B cell (primary cell): ENCODE measurements around the gene ETV3. TPM values are rescaled to one million over a fixed set of nuclear protein-coding genes. Genes with fewer than 3 reads are reported as not detected.

Experiments
- ATAC-seq: fragments of 200-7000 bp; cut with Tn5 transposase; one replicate; pipeline ENCODE4 v1.10.0; 2021; ENCODE audit warnings: low read depth, mild to moderate bottlenecking, moderate number of reproducible peaks, moderate library complexity
- CTCF ChIA-PET: fragments of 350-600 bp; sonication (Branson Sonifier 250); formaldehyde crosslinking; loops from one replicate; lab custom pipeline; 2021; ENCODE audit warnings: antibody characterized with exemption, inconsistent platforms; lab: Charles Lee
- POLR2A ChIA-PET: fragments of 350-600 bp; sonication (Branson Sonifier 250); formaldehyde crosslinking; loops from one replicate; lab custom pipeline; 2021; ENCODE audit warnings: antibody characterized with exemption; lab: Charles Lee
- DNase-seq: peaks from one replicate; pipeline ENCODE4 v3.0.0; 2013
- H2AFZ ChIP-seq: 2 replicates; pipeline ENCODE4 v1.6.1; 2012; ENCODE audit warnings: mild to moderate bottlenecking, low read depth, low read length; ENCODE audit not compliant: insufficient read depth, poor library complexity, severe bottlenecking
- H3K27ac ChIP-seq, 2 donors: 1 replicate in 1 of 2; 2 replicates in 1 of 2; pipeline ENCODE4 v1.5.1; 2012 to 2013; ENCODE audit warnings: low read length in 2 of 2, mild to moderate bottlenecking in 2 of 2, moderate library complexity in 1 of 2
- H3K27me3 ChIP-seq, 4 experiments: fragments of 200-600 bp in 1 of 4; sonication (generic) in 1 of 4; replicated peaks in 1 of 4; 1 replicate in 2 of 4; 2 replicates in 2 of 4; pipeline versions ENCODE4 v1.6.1 to v1.7.0; 2013 to 2016; ENCODE audit warnings: low read length in 3 of 4, mild to moderate bottlenecking in 2 of 4, mixed read lengths in 1 of 4, moderate library complexity in 1 of 4; ENCODE audit not compliant: insufficient read depth in 4 of 4, control insufficient read depth in 3 of 4; ENCODE audit errors: control extremely low read depth in 1 of 4
- H3K36me3 ChIP-seq, 2 experiments: replicated peaks in 1 of 2; 1 replicate in 1 of 2; 2 replicates in 1 of 2; pipeline versions ENCODE4 v1.6.1 to v1.7.1; 2013; ENCODE audit warnings: low read length in 1 of 2; ENCODE audit not compliant: insufficient read depth in 2 of 2, control insufficient read depth in 1 of 2; ENCODE audit errors: control extremely low read depth in 1 of 2, extremely low read depth in 1 of 2
- H3K4me1 ChIP-seq, 2 donors: fragments of 200-600 bp in 1 of 2; sonication (generic) in 1 of 2; 1 replicate in 1 of 2; 2 replicates in 1 of 2; pipeline versions ENCODE4 v1.5.1 to v1.6.1; 2013 to 2017; ENCODE audit warnings: low read length in 2 of 2; ENCODE audit not compliant: control insufficient read depth in 2 of 2, insufficient read depth in 2 of 2
- H3K4me2 ChIP-seq: replicated peaks from 2 replicates; pipeline ENCODE3; 2012; ENCODE audit warnings: mild to moderate bottlenecking, low read depth, low read length; ENCODE audit not compliant: poor library complexity, severe bottlenecking
- H3K4me3 ChIP-seq, 5 experiments: fragments of 200-600 bp in 1 of 5; sonication (generic) in 1 of 5; 1 replicate in 3 of 5; 2 replicates in 2 of 5; pipeline versions ENCODE4 v1.5.1 to v1.7.0; 2011 to 2016; ENCODE audit warnings: low read length in 4 of 5, mild to moderate bottlenecking in 4 of 5, low read depth in 2 of 5, control low read depth in 1 of 5, moderate library complexity in 1 of 5; ENCODE audit not compliant: insufficient read depth in 1 of 5; ENCODE audit errors: control extremely low read depth in 1 of 5, extremely low read depth in 1 of 5
- H3K79me2 ChIP-seq: fragments of 200-600 bp; sonication (generic); one replicate; pipeline ENCODE4 v1.6.0; 2016; ENCODE audit warnings: low read length; ENCODE audit not compliant: control insufficient read depth, insufficient read depth
- H3K9ac ChIP-seq: fragments of 200-600 bp; sonication (generic); 2 replicates; pipeline ENCODE4 v1.6.1; 2017; ENCODE audit warnings: mild to moderate bottlenecking, low read length, moderate library complexity
- H3K9me3 ChIP-seq, 3 donors: one replicate each; pipeline versions ENCODE4 v1.6.1 to v1.7.1; 2013; ENCODE audit warnings: low read length in 2 of 3; ENCODE audit not compliant: control insufficient read depth in 2 of 3, insufficient read depth in 1 of 3; ENCODE audit errors: control extremely low read depth in 1 of 3
- H4K20me1 ChIP-seq: 2 replicates; pipeline ENCODE4 v1.6.0; 2012; ENCODE audit warnings: mild to moderate bottlenecking, low read length; ENCODE audit not compliant: insufficient read depth, control insufficient read depth, poor library complexity, severe bottlenecking
- H3K27ac Mint-ChIP-seq: one replicate; pipeline ENCODE4 v1.8.0; 2021; ENCODE audit warnings: mixed read lengths
- H3K27me3 Mint-ChIP-seq: one replicate; pipeline ENCODE4 v1.8.0; 2021; ENCODE audit warnings: mixed read lengths
- H3K4me1 Mint-ChIP-seq: one replicate; pipeline ENCODE4 v1.8.0; 2021; ENCODE audit warnings: mixed read lengths
- H3K4me3 Mint-ChIP-seq: one replicate; pipeline ENCODE4 v1.8.0; 2021; ENCODE audit warnings: mixed read lengths
- H3K9me3 Mint-ChIP-seq: one replicate; pipeline ENCODE4 v1.8.0; 2022; ENCODE audit warnings: mixed read lengths; ENCODE audit not compliant: insufficient read depth
- CTCF ChIP-seq: fragments of 200-600 bp; IDR thresholded peaks from one replicate; pipeline ENCODE4 v1.8.0; 2022; ENCODE audit warnings: antibody characterized with exemption, mild to moderate bottlenecking
- EZH2 ChIP-seq: IDR thresholded peaks from 2 replicates; pipeline ENCODE4 v1.6.1; 2012; ENCODE audit warnings: borderline replicate concordance, low read depth, mild to moderate bottlenecking, moderate library complexity, low read length; ENCODE audit not compliant: insufficient read depth, poor library complexity, severe bottlenecking
- WGBS: methylation state at CpG from one replicate; pipeline ENCODE4 v1.1.5; 2013; ENCODE audit warnings: missing lambda C conversion rate; ENCODE audit not compliant: insufficient coverage; 5-methylcytosine and 5-hydroxymethylcytosine counted together
- intact Hi-C: fragments of 100-400 bp; cut with micrococcal nuclease; formaldehyde crosslinking; loops from one replicate; pipeline ENCODE4 v1.10.0; 2022
- polyA plus RNA-seq: library from polyadenylated mRNA; depleted of rRNA; stranded (reverse); fragments of >200 nt; gene quantifications from 2 replicates; pipeline ENCODE4 v1.2.3, GENCODE V29; 2012
- total RNA-seq, 2 donors: library from RNA; stranded (reverse); fragments of 120-200 nt in 1 of 2; gene quantifications; 1 replicate in 1 of 2; 2 replicates in 1 of 2; pipeline versions ENCODE4 v1.2.3 to v1.2.4, GENCODE V29; 2013 to 2022

The ETV3 gene
- total and polyA plus RNA-seq, 2 donors (not counting 1 experiment from before 2014, with no cell fraction given) = 16.7 to 34.1 TPM

- no peak overlapping the region for H3K27ac Mint-ChIP-seq
- POLR2A ChIA-PET = no interaction called here
Observed at GRCh38 chr1:157147037-157147436, 8.8 kb upstream of the ETV3 start.

GRCh38 chr1:157146244-157146643 lies 8.0 kb upstream of the ETV3 start:
- ChIA-PET CTCF (interaction anchor here (0.9 to 2.7 kb wide), 4 partner anchors 10 to 72 kb away, joined by 3 to 16 read pairs (median 5); no protein-coding TSS in a partner anchor), POLR2A (no interaction called here)
- WGBS = 83% methylated on average over 1 of the region's 3 CpGs
- Histone ChIP-seq H3K4me2 (no peak overlapping the region), H3K4me1 (peaks cover 4 to 6% of the 10 kb centered on the region in 2 donors), H2AFZ (no peak overlapping the region), H3K9me3 (no peaks in the 10 kb centered on the region), H3K9ac (no peak overlapping the region), H3K27me3 (no peaks in the 10 kb centered on the region), H3K27ac (no peak overlapping the region), H3K79me2 (no peaks in the 10 kb centered on the region), H4K20me1 (no peaks in the 10 kb centered on the region), H3K36me3 (no peaks in the 10 kb centered on the region), H3K4me3 (no peak overlapping the region)
- peaks cover 15% of the 10 kb centered on the region for H3K27me3 Mint-ChIP-seq
- intact Hi-C loops = no loop called here
- no peak for DNase-seq
- H3K9me3 Mint-ChIP-seq = no peaks in the 10 kb centered on the region
- no peak overlapping the region for H3K4me3 Mint-ChIP-seq
- peaks cover 9% of the 10 kb centered on the region for H3K4me1 Mint-ChIP-seq
- no peak overlapping the region for H3K27ac Mint-ChIP-seq
- TF ChIP-seq CTCF = no peak
- ATAC-seq = no peak

More at GRCh38 chr1:157147037-157147436, 8.8 kb upstream of the ETV3 start:
- DNase-seq (no peak), ATAC-seq (no peak)
- H3K36me3 ChIP-seq = no peaks in the 10 kb centered on the region
- no peaks in the 10 kb centered on the region for H4K20me1 ChIP-seq
- peaks cover 4 to 6% of the 10 kb centered on the region in 2 donors for H3K4me1 ChIP-seq
- H3K27me3 Mint-ChIP-seq = peaks cover 15% of the 10 kb centered on the region
- no peaks in the 10 kb centered on the region for H3K27me3 ChIP-seq
- no peak overlapping the region for H3K4me3 ChIP-seq
- H2AFZ ChIP-seq = no peak overlapping the region
- peaks cover 9% of the 10 kb centered on the region for H3K4me1 Mint-ChIP-seq
- H3K4me2 ChIP-seq = no peak overlapping the region
- H3K9me3 ChIP-seq = no peaks in the 10 kb centered on the region
- TF ChIP-seq CTCF (no peak), EZH2 (no peak)
- H3K79me2 ChIP-seq = no peaks in the 10 kb centered on the region
- H3K27ac ChIP-seq = no peak overlapping the region
- CTCF ChIA-PET = interaction anchor here (0.7 to 2.7 kb wide), 4 partner anchors 8 to 73 kb away, joined by 3 to 16 read pairs (median 3); no protein-coding TSS in a partner anchor
- no CpG with 5 or more reads among the region's 1 CpG for WGBS
- no peak overlapping the region for H3K4me3 Mint-ChIP-seq
- H3K9me3 Mint-ChIP-seq = no peaks in the 10 kb centered on the region
- intact Hi-C loops = no loop called here
- no peak overlapping the region for H3K9ac ChIP-seq
